OCI-LY1 (cell line): ENCODE data around the gene RIN3.

Experiments
- H2AFZ ChIP-seq: fragments of 200-600 bp; sonication (generic), shearing (Covaris generic); 2 replicates; pipeline ENCODE4 v1.6.0; 2014; ENCODE audit warnings: antibody characterized with exemption, mild to moderate bottlenecking, low read length
- H3F3A ChIP-seq: fragments of 200-600 bp; sonication (generic), shearing (Covaris generic); 2 replicates; pipeline ENCODE4 v1.6.0; 2014; ENCODE audit warnings: mild to moderate bottlenecking, antibody characterized with exemption, low read length, moderate library complexity; ENCODE audit not compliant: insufficient read depth
- H3K27ac ChIP-seq: fragments of 200-600 bp; sonication (generic); 2 replicates; pipeline ENCODE4 v1.5.1; 2014; ENCODE audit warnings: low read length, mixed run types, mild to moderate bottlenecking, low read depth; ENCODE audit not compliant: poor library complexity, severe bottlenecking
- H3K27me3 ChIP-seq: fragments of 200-600 bp; sonication (generic); 2 replicates; pipeline ENCODE4 v1.6.0; 2014; ENCODE audit warnings: antibody characterized with exemption, mild to moderate bottlenecking, low read length, moderate library complexity; ENCODE audit not compliant: insufficient read depth
- H3K36me3 ChIP-seq: fragments of 200-600 bp; sonication (generic); 2 replicates; pipeline ENCODE4 v1.6.1; 2014; ENCODE audit warnings: mild to moderate bottlenecking, antibody characterized with exemption, low read length, moderate library complexity, mixed read lengths; ENCODE audit not compliant: insufficient read depth
- H3K4me1 ChIP-seq: fragments of 200-600 bp; sonication (generic); 2 replicates; pipeline ENCODE4 v1.5.1; 2014; ENCODE audit warnings: mild to moderate bottlenecking, low read length, moderate library complexity; ENCODE audit not compliant: insufficient read depth, severe bottlenecking
- H3K4me2 ChIP-seq: fragments of 200-600 bp; sonication (generic), shearing (Covaris generic); 2 replicates; pipeline ENCODE4 v1.6.1; 2014; ENCODE audit warnings: low read length
- H3K4me3 ChIP-seq: fragments of 200-600 bp; sonication (generic); 2 replicates; pipeline ENCODE4 v1.5.1; 2014; ENCODE audit warnings: low read length, low read depth, mild to moderate bottlenecking, mixed read lengths; ENCODE audit not compliant: poor library complexity, severe bottlenecking
- H3K79me2 ChIP-seq: fragments of 200-600 bp; shearing (Covaris generic); 2 replicates; pipeline ENCODE4 v1.6.1; 2016; ENCODE audit warnings: mixed run types, low read length, mixed read lengths; ENCODE audit not compliant: insufficient read depth
- H3K9ac ChIP-seq: fragments of 200-600 bp; sonication (generic), shearing (Covaris generic); 2 replicates; pipeline ENCODE4 v1.6.1; 2014; ENCODE audit warnings: mild to moderate bottlenecking, low read length, mixed read lengths
- H3K9me2 ChIP-seq: fragments of 200-600 bp; sonication (generic), shearing (Covaris generic); 2 replicates; pipeline ENCODE4 v1.6.1; 2014; ENCODE audit warnings: low read depth, mild to moderate bottlenecking, low read length, mixed read lengths
- H3K9me3 ChIP-seq: fragments of 200-600 bp; shearing (Covaris generic); 2 replicates; pipeline ENCODE4 v1.6.1; 2014; ENCODE audit warnings: low read length, mixed read lengths
- H4K20me1 ChIP-seq: fragments of 200-600 bp; sonication (generic), shearing (Covaris generic); 2 replicates; pipeline ENCODE4 v1.6.0; 2016; ENCODE audit warnings: mild to moderate bottlenecking, low read length; ENCODE audit not compliant: insufficient read depth
- CTCF ChIP-seq: fragments of 200-600 bp; sonication (generic), shearing (Covaris generic); IDR thresholded peaks from 2 replicates; pipeline ENCODE4 v1.5.1; 2017; ENCODE audit warnings: mild to moderate bottlenecking, antibody characterized with exemption, low read length, moderate library complexity, mixed read lengths
- EZH2 ChIP-seq: fragments of 200-600 bp; sonication (generic), shearing (Covaris generic); IDR thresholded peaks from 2 replicates; pipeline ENCODE4 v1.8.0; 2017; ENCODE audit warnings: borderline replicate concordance, mixed run types, mild to moderate bottlenecking, antibody characterized with exemption, low read length, moderate library complexity, mixed read lengths

Gene RIN3

GRCh38 chr14:92557544-92557912, 43.9 kb downstream of the RIN3 start:
- Histone ChIP-seq H4K20me1 (no peaks in the 10 kb centered on the region), H3K4me3 (no peak overlapping the region), H3K9ac (no peak overlapping the region), H3K27me3 (no peaks in the 10 kb centered on the region), H3K4me2 (no peak overlapping the region), H3K4me1 (no peaks in the 10 kb centered on the region), H2AFZ (no peak overlapping the region), H3K9me2 (no peaks in the 10 kb centered on the region), H3K9me3 (no peaks in the 10 kb centered on the region), H3K27ac (no peak overlapping the region), H3F3A (no peaks in the 10 kb centered on the region), H3K79me2 (no peaks in the 10 kb centered on the region), H3K36me3 (no peaks in the 10 kb centered on the region)
- no peak for TF ChIP-seq EZH2
- no peak for TF ChIP-seq CTCF

GRCh38 chr14:92558319-92558718, 44.7 kb downstream of the RIN3 start:
- no peaks in the 10 kb centered on the region for H3K4me1 ChIP-seq
- H4K20me1 ChIP-seq = no peaks in the 10 kb centered on the region
- H3K9me3 ChIP-seq = no peaks in the 10 kb centered on the region
- H3K4me2 ChIP-seq = no peak overlapping the region
- H3K4me3 ChIP-seq = no peak overlapping the region
- H3K79me2 ChIP-seq = no peaks in the 10 kb centered on the region
- no peaks in the 10 kb centered on the region for H3F3A ChIP-seq
- no peaks in the 10 kb centered on the region for H3K27me3 ChIP-seq
- no peaks in the 10 kb centered on the region for H3K36me3 ChIP-seq
- H3K27ac ChIP-seq = no peak overlapping the region
- TF ChIP-seq EZH2 = no peak
- TF ChIP-seq CTCF = no peak
- H3K9ac ChIP-seq = no peak overlapping the region
- no peak overlapping the region for H2AFZ ChIP-seq
- no peaks in the 10 kb centered on the region for H3K9me2 ChIP-seq

- no peaks in the 10 kb centered on the region for H3K27me3 ChIP-seq
- no peak overlapping the region for H2AFZ ChIP-seq
- no peak overlapping the region for H3K27ac ChIP-seq
- no peak overlapping the region for H3K4me3 ChIP-seq
- H3K4me1 ChIP-seq = no peaks in the 10 kb centered on the region
- no peaks in the 10 kb centered on the region for H3F3A ChIP-seq
- no peak overlapping the region for H3K4me2 ChIP-seq
- H3K9ac ChIP-seq = no peak overlapping the region
- no peaks in the 10 kb centered on the region for H4K20me1 ChIP-seq
- H3K36me3 ChIP-seq = no peaks in the 10 kb centered on the region
- no peaks in the 10 kb centered on the region for H3K9me3 ChIP-seq
- H3K9me2 ChIP-seq = no peaks in the 10 kb centered on the region
- no peaks in the 10 kb centered on the region for H3K79me2 ChIP-seq
- TF ChIP-seq EZH2 (no peak), CTCF (no peak)
Observed at GRCh38 chr14:92559486-92559885, 45.9 kb downstream of the RIN3 start.
